ENCODE data around the gene SMIM33.
"Not testable (repeated sequence)": the region's sequence is repeated elsewhere in the genome, so short reads cannot be mapped to it uniquely, and the experiment has no call there.

SMIM33 gene

DNA sequence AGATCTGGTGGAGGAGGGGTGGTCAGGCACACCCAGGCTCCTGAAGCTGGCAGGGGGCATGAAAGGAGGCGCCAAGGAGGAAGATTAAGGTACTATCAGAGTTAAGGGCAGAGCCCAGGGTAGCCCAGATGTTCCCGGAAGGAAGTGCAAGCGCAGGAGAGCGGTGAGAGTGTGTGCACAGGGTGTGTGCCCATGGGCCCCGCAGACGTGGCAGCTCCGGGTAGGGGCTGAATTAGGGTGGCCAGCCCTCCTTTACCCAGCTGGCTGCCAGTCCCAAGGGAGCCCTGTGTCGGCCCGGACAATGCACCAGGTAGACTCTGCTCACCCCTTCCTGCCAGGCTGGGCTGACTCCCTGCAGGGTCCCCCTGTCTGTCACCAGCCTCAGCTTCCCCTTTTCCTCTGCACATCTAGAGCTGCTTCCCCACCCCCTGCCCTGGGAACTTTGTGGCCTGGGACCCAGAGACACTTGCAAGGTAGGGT lies at the start of gene SMIM33:
SMIM33 (plus strand) TSS at position 184 of the 480 bp plus-strand sequence; CDS start at position 302, 118 bp downstream.
- Mint-ChIP-seq H3K9me3 (no peaks in the 10 kb centered on the region), H3K4me3 (peak within 1 kb of the TSS; percentile 63), H3K27ac (peak within 1 kb of the TSS; percentile 88), H3K27me3 (no peaks in the 10 kb centered on the region), H3K36me3 (ENCODE audit: low read depth) (peaks cover 9% of the 10 kb centered on the region), H3K4me1 (peaks cover 61% of the 10 kb centered on the region)
- ATAC-seq (peak; percentile 56), DNase-seq (peak; percentile 34)

GRCh38 chr5:139422307-139422893 lies 48.4 kb upstream of the SMIM33 start:
- Mint-ChIP-seq H3K9me3 (no peaks in the 10 kb centered on the region), H3K4me3 (no peak overlapping the region), H3K27ac (peak overlapping the region; percentile 6), H3K27me3 (no peaks in the 10 kb centered on the region), H3K36me3 (ENCODE audit: low read depth) (peaks cover 30% of the 10 kb centered on the region), H3K4me1 (peaks cover 10% of the 10 kb centered on the region)
- DNase-seq = peak; percentile 55
- peak; percentile 77 for ATAC-seq

GRCh38 chr5:139425497-139425896 lies 45.3 kb upstream of the SMIM33 start:
- Mint-ChIP-seq H3K27ac (no peak overlapping the region), H3K36me3 (ENCODE audit: low read depth) (peaks cover 23% of the 10 kb centered on the region), H3K4me3 (no peak overlapping the region), H3K4me1 (peaks cover 9% of the 10 kb centered on the region), H3K27me3 (no peaks in the 10 kb centered on the region), H3K9me3 (no peaks in the 10 kb centered on the region)
- no peak for ATAC-seq
- DNase-seq = no peak

DNA sequence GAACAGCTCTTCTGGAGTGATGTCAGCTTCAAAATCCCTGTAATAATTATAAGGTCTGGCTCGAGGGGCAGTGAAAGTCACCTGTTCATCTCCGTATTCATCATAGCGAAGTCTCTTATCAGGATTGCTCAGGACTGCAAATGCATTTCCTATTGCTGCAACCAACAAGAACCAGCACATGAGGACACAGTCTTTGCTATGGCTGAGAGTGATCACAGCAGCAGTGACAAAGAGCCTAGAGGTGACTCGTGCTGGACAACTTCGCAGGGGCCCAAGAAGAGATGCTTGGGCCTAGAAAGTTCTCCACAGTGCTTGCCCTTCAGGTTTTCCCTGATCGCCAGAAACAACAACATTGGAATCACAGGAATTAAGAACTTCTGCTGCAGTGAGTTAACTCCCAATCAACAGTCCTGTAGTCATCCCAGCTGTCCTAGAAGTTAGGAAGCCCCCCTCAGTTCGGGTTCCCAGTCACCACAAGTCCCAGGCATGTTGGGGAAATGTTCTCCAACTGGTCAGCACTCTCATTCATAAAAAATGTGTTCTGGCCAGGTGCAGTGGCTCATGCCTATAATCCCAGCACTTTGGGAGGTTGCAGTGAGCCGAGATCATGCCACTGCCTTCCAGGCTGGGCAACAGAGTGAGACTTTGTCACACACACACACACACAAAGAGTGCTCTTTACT lies 44.5 kb upstream of the SMIM33 start:
- no peaks in the 10 kb centered on the region for H3K9me3 Mint-ChIP-seq
- H3K4me1 Mint-ChIP-seq = peaks cover 13% of the 10 kb centered on the region
- H3K4me3 Mint-ChIP-seq = no peak overlapping the region
- no peak for DNase-seq
- no peak for ATAC-seq
- H3K27ac Mint-ChIP-seq = no peak overlapping the region
- no peaks in the 10 kb centered on the region for H3K27me3 Mint-ChIP-seq
- H3K36me3 Mint-ChIP-seq (ENCODE audit: low read depth) = peaks cover 27% of the 10 kb centered on the region

DNA sequence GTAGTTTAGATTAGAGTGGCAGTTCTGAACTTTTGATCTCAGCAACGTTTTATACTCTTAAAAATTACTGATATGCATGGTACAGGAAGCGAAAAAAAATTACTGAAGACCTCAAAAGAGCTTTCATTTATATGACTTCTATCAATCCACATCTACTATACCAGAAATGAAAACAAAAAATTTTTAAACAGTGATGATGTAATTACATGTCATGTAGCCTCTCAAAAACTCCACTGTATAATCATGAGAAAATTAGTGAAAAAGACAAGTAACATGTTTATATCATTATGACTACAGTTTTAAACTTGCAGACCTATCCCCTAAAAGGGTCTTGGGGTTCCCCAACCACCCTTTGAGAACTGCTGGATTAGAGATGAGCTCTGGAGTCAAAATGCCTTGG lies 40.8 kb upstream of the SMIM33 start:
- ATAC-seq (no peak), DNase-seq (no peak)
- H3K27ac Mint-ChIP-seq = no peak overlapping the region
- H3K36me3 Mint-ChIP-seq (ENCODE audit: low read depth) = peaks cover 20% of the 10 kb centered on the region
- no peak overlapping the region for H3K4me3 Mint-ChIP-seq
- H3K27me3 Mint-ChIP-seq = no peaks in the 10 kb centered on the region
- H3K9me3 Mint-ChIP-seq = no peaks in the 10 kb centered on the region
- peaks cover 10% of the 10 kb centered on the region for H3K4me1 Mint-ChIP-seq

GRCh38 chr5:139431706-139432105 lies 39.1 kb upstream of the SMIM33 start:
- H3K36me3 Mint-ChIP-seq (ENCODE audit: low read depth) = peaks cover 19% of the 10 kb centered on the region
- H3K9me3 Mint-ChIP-seq = no peaks in the 10 kb centered on the region
- H3K27me3 Mint-ChIP-seq = no peaks in the 10 kb centered on the region
- H3K4me3 Mint-ChIP-seq = no peak overlapping the region
- no peak overlapping the region for H3K27ac Mint-ChIP-seq
- peaks cover 10% of the 10 kb centered on the region for H3K4me1 Mint-ChIP-seq
- ATAC-seq (no peak), DNase-seq (no peak)

GRCh38 chr5:139435676-139436075 lies 35.1 kb upstream of the SMIM33 start:
- ATAC-seq = no peak
- no peaks in the 10 kb centered on the region for H3K9me3 Mint-ChIP-seq
- DNase-seq = no peak
- H3K27me3 Mint-ChIP-seq = no peaks in the 10 kb centered on the region
- H3K4me1 Mint-ChIP-seq = peaks cover 35% of the 10 kb centered on the region
- peaks cover 17% of the 10 kb centered on the region for H3K36me3 Mint-ChIP-seq (ENCODE audit: low read depth)
- H3K4me3 Mint-ChIP-seq = no peak overlapping the region
- no peak overlapping the region for H3K27ac Mint-ChIP-seq

DNA sequence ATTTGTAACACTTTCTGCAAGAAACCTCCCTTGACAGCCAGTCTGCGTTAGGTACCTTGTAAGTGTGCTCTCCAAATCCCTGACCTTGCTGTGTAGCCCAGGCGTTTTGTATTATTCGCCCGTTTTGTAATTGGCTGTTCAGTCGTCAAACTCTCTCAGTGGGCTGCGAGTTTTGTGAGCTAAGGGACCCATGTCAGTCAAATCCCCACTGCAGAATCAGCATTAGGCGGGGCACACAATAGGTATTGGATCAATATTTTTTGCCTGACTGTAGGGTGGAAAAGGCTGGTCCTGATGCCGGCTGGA lies 32.1 kb upstream of the SMIM33 start:
- Mint-ChIP-seq H3K4me3 (peak overlapping the region; percentile 92), H3K9me3 (no peaks in the 10 kb centered on the region), H3K27me3 (no peaks in the 10 kb centered on the region), H3K27ac (peak overlapping the region; percentile 98), H3K4me1 (peaks cover 52% of the 10 kb centered on the region), H3K36me3 (ENCODE audit: low read depth) (peaks cover 13% of the 10 kb centered on the region)
- DNase-seq (no peak), ATAC-seq (no peak)

- H3K4me1 Mint-ChIP-seq = peaks cover 58% of the 10 kb centered on the region
- peaks cover 13% of the 10 kb centered on the region for H3K36me3 Mint-ChIP-seq (ENCODE audit: low read depth)
- H3K4me3 Mint-ChIP-seq = peak within 1 kb of the TSS; percentile 92
- no peaks in the 10 kb centered on the region for H3K27me3 Mint-ChIP-seq
- ATAC-seq = peak; percentile 94
- H3K27ac Mint-ChIP-seq = peak within 1 kb of the TSS; percentile 98
- H3K9me3 Mint-ChIP-seq = no peaks in the 10 kb centered on the region
- DNase-seq = peak; percentile 93
Measured at GRCh38 chr5:139439013-139439903, 31.5 kb upstream of the SMIM33 start, which contains the start of gene DNAJC18. Gene DNAJC18 (minus strand): TSS chr5:139439525. CDS start chr5:139439445, 80 bp downstream.

GRCh38 chr5:139440416-139440815 lies 30.4 kb upstream of the SMIM33 start:
- not testable (repeated sequence) for H3K27me3 Mint-ChIP-seq; DNase-seq; ATAC-seq; H3K9me3 Mint-ChIP-seq; H3K4me3 Mint-ChIP-seq; H3K27ac Mint-ChIP-seq; H3K36me3 Mint-ChIP-seq (ENCODE audit: low read depth)
- peaks cover 68% of the 10 kb centered on the region for H3K4me1 Mint-ChIP-seq

DNA sequence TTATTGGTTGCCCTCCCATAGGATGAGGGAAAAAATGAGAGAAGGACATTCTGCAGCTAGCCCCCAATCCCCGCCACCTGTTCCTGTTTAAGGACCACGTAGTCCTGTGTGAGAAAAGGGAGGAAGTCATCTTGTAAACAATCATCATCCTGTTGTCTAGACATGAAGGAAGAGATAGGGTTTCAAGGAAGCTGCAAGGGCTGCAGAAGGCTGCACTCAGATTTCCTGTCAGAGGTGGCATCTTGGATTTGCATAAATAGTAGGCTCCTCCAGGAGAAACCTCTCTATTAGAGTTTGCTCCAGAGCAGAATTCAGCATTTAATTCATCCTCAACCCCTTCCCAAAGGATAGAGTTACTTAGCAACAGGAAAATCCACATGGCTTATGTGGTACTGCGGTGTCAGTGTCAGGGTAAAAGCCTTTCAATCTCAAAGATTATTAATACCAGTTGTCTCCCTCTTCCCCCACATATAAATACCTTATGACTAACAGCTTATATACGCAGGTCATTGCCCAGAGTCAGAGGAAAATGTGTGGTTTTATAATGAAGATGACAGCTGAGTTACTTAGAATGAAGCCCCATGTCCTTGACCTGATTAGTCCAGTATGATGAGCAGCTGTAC lies 26.9 kb upstream of the SMIM33 start:
- ATAC-seq (peak; percentile 29), DNase-seq (no peak)
- Mint-ChIP-seq H3K4me1 (peaks cover 84% of the 10 kb centered on the region), H3K4me3 (no peak overlapping the region), H3K27ac (peak overlapping the region; percentile 64), H3K9me3 (peaks cover 12% of the 10 kb centered on the region), H3K27me3 (no peaks in the 10 kb centered on the region), H3K36me3 (ENCODE audit: low read depth) (peaks cover 8% of the 10 kb centered on the region)

DNA sequence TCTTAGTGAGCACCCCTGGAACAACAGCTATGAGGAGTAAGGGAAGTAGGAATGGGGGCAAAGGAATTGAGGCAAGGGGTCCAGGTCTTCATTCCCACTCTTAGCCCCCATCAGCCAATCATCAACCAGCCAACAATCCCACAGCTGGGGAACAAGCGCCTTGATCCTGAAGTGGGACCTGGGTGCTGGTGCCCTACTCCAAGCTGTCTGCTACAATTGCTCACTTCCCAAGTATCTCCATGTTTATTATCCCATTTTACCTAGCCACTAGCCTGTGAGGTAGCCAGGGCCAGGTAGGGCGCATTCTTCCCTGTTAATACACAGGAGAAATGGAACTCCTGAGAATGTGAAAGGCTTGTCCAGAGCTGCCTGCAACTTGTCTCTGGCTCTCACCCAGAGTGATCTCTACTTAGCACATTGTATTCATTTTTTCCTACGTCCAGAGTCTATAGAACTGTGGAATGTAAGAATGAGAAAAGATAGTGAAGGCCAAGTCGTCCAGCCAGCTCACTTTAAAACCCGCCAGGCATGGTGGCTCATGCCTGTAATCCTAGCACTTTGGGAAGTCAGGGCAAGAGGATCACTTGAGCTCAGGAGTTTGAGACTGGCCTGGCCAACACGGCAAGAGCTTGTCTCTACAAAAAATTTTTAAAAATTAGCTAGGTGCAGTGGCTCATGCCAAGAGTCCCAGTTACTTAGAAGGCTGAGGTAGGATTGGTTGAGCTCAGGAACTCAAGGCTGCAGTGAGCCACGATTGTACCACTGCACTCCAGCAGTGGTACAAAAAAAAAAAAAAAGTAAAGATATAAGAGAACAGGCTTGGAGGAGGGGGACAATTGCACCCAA lies 25.3 kb upstream of the SMIM33 start:
- H3K27me3 Mint-ChIP-seq = no peaks in the 10 kb centered on the region
- peaks cover 75% of the 10 kb centered on the region for H3K4me1 Mint-ChIP-seq
- H3K4me3 Mint-ChIP-seq = no peak overlapping the region
- H3K36me3 Mint-ChIP-seq (ENCODE audit: low read depth) = peaks cover 9% of the 10 kb centered on the region
- H3K9me3 Mint-ChIP-seq = peaks cover 12% of the 10 kb centered on the region
- ATAC-seq = no peak
- peak overlapping the region; percentile 99 for H3K27ac Mint-ChIP-seq
- no peak for DNase-seq

DNA sequence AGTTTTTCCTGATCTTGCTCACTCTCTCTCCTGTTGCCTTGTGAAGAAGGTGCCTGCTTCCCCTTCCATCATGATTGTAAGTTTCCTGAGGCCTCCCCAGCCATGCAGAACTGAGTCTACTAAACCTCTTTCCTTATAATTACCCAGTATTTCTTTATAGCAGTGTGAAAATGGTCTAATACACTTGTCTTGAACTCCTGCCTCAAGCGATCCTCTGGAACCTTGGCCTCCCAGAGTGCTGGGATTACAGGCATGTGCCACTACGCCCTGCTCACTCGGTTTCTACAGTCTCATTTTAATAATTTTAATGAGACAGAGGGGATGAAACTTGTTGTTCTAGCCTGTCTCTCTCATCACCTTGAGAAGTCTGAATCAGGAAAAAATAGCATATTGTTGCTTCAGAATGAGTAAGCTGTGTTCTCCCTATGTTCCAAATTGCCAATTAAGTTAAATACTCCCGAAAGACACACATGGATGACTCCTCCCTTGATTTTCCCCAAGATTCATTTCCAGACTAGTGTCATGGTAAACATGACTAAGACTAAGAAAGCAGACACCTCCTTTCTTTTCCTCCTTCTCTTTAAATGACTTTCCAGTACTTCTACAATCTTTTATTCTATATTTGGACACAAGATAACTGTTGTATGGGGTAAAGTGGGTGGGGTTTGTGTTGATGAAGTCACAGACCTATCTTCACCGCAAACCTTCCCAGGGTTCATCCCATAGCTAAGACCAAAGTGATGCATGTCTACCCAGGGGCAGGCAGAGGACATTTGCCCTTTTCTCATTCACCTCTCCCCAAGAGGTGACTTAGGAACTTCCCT lies 23.6 kb upstream of the SMIM33 start:
- Mint-ChIP-seq H3K4me1 (peaks cover 67% of the 10 kb centered on the region), H3K27me3 (no peaks in the 10 kb centered on the region), H3K4me3 (peak overlapping the region; percentile 63), H3K9me3 (peaks cover 12% of the 10 kb centered on the region), H3K27ac (peak overlapping the region; percentile 99), H3K36me3 (ENCODE audit: low read depth) (peaks cover 9% of the 10 kb centered on the region)
- DNase-seq (no peak), ATAC-seq (peak; percentile 82)

Measured in activated naive CD8-positive, alpha-beta T cell treated with anti-CD3 and anti-CD28 coated beads, Interleukin-2, amount 50 U/mL, for 24 hours (primary cell).